IMR-90 (cell line): Measurements from ENCODE around the gene FAM98C.

Experiments used
- CTCF ChIP-seq: conservative IDR thresholded peaks from 2 replicates; pipeline ENCODE4 v1.5.1; 2012; ENCODE audit warnings: mild to moderate bottlenecking, low read depth, low read length, improper control_type of control experiment
- FOS ChIP-seq: fragments of 150-350 bp; IDR thresholded peaks from 2 replicates; pipeline ENCODE4 v1.6.1; 2016; ENCODE audit warnings: low read depth, low read length
- MXI1 ChIP-seq: IDR thresholded peaks from 2 replicates; pipeline ENCODE4 v1.6.1; 2012; ENCODE audit warnings: low read depth, mild to moderate bottlenecking, low read length, moderate library complexity, borderline replicate concordance
- POLR2A ChIP-seq: IDR thresholded peaks from 2 replicates; pipeline ENCODE4 v1.6.1; 2012; ENCODE audit warnings: mild to moderate bottlenecking, low read depth, low read length

DNA sequence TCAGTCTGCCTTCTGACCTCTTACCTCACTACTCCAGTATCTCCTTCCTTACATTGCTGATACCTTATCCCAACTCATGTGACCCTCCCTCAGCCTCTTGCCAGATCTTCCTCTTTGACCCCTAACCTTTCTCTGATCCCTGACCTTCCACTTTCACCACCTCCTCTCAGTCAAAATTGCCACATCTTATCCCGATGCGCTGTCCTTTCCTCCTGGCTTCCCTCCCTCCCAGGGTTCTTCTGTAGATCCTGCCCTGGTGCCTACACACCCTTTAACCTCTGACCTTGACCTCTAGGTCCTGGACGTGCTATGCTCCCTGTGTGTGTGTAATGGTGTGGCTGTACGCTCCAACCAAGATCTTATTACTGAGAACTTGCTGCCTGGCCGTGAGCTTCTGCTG lies 54.3 kb downstream of the FAM98C start:
- no peak for TF ChIP-seq CTCF
- no peak for TF ChIP-seq POLR2A
- TF ChIP-seq FOS, result no peak
- TF ChIP-seq MXI1, result no peak
